Measurements from ENCODE around the gene SENP7. TPM values are rescaled to one million over a fixed set of nuclear protein-coding genes. Genes with fewer than 3 reads are reported as not detected.
A peak's percentile ranks its signal among the peaks of the same experiment; 100 is the strongest.
"Not testable (repeated sequence)": the region's sequence is repeated elsewhere in the genome, so short reads cannot be mapped to it uniquely, and the experiment has no call there.

SENP7 gene
- total and polyA plus RNA-seq, 12 donors, result 6.2 to 43.0 (median 12.4) TPM

DNA sequence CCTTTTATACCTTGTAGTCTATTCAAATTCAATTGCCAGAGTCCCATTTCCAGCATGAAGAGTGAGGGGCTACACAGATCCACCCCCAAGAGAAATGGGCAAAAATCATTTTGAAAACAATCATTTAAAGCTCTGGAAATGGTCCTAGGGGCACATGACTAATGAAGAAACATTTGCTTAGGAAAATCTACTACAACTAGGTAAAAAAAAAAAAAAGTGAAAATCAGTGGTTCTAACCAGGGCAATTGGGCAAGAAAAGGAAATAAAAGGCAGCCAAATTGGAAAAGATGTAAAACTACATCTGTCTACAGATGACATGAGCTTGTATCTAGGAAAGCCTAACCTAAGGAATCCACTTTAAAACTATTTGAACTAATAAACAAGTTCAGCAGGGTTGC, 202.0 kb downstream of the SENP7 start:
- peak overlapping the region in 1 of 4 donors; percentile 14 for H3K4me3 ChIP-seq

DNA sequence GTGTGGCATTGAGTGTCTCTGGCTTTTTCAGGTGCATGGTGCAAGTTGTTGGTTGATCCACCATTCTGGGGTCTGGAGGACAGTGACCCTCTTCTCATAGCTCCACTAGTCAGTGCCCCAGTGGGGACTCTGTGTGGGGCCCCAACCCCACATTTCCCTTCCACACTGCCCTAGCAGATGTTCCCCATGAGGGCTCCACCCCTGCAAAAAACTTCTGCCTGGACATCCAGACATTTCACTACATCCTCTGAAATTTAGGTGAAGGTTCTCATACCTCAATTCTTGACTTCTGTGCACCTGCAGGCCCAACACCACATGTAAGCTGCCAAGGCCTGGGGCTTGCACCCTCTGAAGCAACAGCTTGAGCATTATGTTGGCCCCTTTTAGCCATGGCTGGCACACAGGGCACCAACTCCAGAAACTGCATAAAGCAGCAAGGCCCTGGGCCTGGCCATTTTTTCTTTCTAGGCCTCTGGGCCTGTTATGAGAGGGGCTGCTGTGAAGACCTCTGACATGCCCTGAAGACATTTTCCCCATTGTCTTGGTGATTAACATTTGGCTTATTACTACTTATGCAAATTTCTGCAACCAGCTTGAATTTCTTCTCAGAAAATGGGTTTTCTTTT, 204.8 kb downstream of the SENP7 start:
- H3K27ac ChIP-seq; H3K4me3 ChIP-seq; DNase-seq; H3K36me3 ChIP-seq (replicated peaks in 1 of 2); intact Hi-C loops (cut with DNase I); H3K9me3 ChIP-seq (replicated peaks in 1 of 3); H3K27me3 ChIP-seq: not testable (repeated sequence)
- H3K4me1 ChIP-seq (replicated peaks in 1 of 2), result peaks cover 4 to 16% of the 10 kb centered on the region in 2 donors

More for the DNA sequence above, 202.0 kb downstream of the SENP7 start:
- DNase-seq, result no peak
- TF ChIP-seq, protein P1, sequence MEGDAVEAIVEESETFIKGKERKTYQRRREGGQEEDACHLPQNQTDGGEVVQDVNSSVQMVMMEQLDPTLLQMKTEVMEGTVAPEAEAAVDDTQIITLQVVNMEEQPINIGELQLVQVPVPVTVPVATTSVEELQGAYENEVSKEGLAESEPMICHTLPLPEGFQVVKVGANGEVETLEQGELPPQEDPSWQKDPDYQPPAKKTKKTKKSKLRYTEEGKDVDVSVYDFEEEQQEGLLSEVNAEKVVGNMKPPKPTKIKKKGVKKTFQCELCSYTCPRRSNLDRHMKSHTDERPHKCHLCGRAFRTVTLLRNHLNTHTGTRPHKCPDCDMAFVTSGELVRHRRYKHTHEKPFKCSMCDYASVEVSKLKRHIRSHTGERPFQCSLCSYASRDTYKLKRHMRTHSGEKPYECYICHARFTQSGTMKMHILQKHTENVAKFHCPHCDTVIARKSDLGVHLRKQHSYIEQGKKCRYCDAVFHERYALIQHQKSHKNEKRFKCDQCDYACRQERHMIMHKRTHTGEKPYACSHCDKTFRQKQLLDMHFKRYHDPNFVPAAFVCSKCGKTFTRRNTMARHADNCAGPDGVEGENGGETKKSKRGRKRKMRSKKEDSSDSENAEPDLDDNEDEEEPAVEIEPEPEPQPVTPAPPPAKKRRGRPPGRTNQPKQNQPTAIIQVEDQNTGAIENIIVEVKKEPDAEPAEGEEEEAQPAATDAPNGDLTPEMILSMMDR (IDR thresholded peaks at IDR 0.05), result no peak
- no peak for TF ChIP-seq POLR2A (IDR thresholded peaks at IDR 0.05)
- no peaks in the 10 kb centered on the region for H3K27me3 ChIP-seq
- H3K36me3 ChIP-seq (replicated peaks in 1 of 2), result no peaks in the 10 kb centered on the region
- H3K27ac ChIP-seq, result peak overlapping the region in 3 of 5 donors; percentile 10 to 37 (median 24)
- peaks cover 4 to 16% of the 10 kb centered on the region in 2 donors for H3K4me1 ChIP-seq (replicated peaks in 1 of 2)
- peaks cover 0 to 8% (median 0%) of the 10 kb centered on the region in 3 donors for H3K9me3 ChIP-seq (replicated peaks in 1 of 3)
- intact Hi-C loops (cut with DNase I), result no loop called here

DNA sequence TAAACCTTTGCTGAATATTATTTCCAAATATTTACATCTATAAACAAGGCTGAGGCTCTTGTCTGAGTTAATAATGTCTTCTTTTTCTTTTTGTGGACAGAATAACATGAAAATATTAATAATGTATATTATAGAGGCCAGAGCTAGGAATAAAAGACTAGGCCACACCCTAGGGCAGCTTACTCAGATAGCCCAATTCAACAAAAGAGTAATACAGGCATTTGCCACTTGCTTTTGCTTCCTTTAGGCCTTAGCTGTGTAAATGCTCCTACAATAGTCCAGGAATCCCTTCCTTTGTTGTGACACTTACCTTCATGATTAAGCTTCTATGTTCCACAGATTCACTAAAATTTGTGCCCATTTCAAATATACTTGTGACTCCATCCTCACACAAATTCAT, 209.2 kb downstream of the SENP7 start:
- Histone ChIP-seq H3K36me3 (replicated peaks in 1 of 2) (no peaks in the 10 kb centered on the region), H3K9me3 (replicated peaks in 1 of 3) (peaks cover 0 to 8% (median 0%) of the 10 kb centered on the region in 3 donors), H3K27me3 (no peaks in the 10 kb centered on the region), H3K4me3 (no peak overlapping the region), H3K4me1 (replicated peaks in 1 of 2) (no peaks in the 10 kb centered on the region), H3K27ac (no peak overlapping the region)
- intact Hi-C loops (cut with DNase I), result no loop called here
- no peak for TF ChIP-seq POLR2A (IDR thresholded peaks at IDR 0.05)
- TF ChIP-seq, protein P1 (IDR thresholded peaks at IDR 0.05), result no peak
- no peak for DNase-seq

DNA sequence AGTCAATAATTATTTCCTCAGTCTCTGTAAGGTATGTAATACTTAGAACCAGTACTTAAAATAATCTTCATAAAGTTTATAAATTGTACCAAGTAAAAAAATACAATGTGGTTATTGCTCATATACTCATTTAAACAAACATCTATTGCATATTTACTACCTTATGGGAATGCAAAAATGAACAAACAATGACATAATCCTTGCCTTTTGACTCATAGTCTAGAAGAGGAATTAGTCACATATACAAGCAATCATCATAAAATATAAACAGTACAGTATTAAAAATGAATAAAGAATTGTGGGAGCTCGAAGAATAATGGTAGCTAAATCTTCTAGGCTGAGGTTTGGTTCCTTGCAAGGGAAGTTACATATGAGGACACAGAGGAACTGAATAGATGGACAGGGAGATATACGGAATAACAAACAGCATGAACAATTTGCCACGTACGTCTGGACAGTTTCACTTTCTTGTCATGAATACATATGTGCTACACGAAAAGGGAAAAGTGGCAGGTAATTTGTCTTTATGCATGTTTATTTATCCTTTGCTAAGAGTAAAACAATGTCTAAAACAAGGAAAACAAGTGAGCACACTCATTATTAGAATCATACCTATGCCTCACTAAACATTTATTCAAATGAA, 209.8 kb downstream of the SENP7 start:
- Histone ChIP-seq H3K36me3 (replicated peaks in 1 of 2) (no peaks in the 10 kb centered on the region), H3K27ac (no peak overlapping the region), H3K9me3 (replicated peaks in 1 of 3) (peaks cover 0 to 4% (median 0%) of the 10 kb centered on the region in 3 donors), H3K27me3 (no peaks in the 10 kb centered on the region), H3K4me1 (replicated peaks in 1 of 2) (no peaks in the 10 kb centered on the region), H3K4me3 (no peak overlapping the region)
- intact Hi-C loops (cut with DNase I), result no loop called here
- TF ChIP-seq, protein P1 (IDR thresholded peaks at IDR 0.05), result no peak
- TF ChIP-seq POLR2A (IDR thresholded peaks at IDR 0.05), result no peak
- WGBS, 4 donors, result 60 to 65% (median 64%) methylated on average over 5 of the region's 5 CpGs
- no peak for DNase-seq

DNA sequence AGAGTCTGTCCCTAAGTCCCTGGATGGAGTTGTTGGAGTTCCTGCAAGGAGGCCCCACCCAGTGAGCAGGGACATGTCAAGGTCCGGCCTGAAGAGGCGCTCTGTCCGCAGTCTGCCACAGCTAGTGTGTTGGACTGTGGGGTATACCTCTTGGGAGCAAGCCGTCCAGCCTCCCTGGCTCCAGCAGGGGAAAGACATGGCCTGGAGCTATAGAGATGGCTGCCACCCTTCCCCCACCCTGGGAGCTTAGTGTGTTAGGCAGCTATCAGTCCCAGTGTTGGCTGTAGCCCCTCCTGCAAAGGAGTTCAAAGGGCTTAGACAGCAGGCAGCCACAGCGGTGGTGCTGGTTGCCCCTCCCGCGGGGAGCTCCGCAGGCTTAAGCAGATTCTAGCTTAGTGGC, 212.9 kb downstream of the SENP7 start:
- H3K27ac ChIP-seq, result no peak overlapping the region
- no peak for DNase-seq
- intact Hi-C loops (cut with DNase I), result no loop called here
- no peak overlapping the region for H3K4me3 ChIP-seq
- H3K36me3 ChIP-seq (replicated peaks in 1 of 2), result no peaks in the 10 kb centered on the region
- H3K27me3 ChIP-seq, result no peaks in the 10 kb centered on the region
- 91 to 100% (median 92%) methylated on average over 2 to 8 of the region's 8 CpGs for WGBS, 4 donors
- no peak for TF ChIP-seq POLR2A (IDR thresholded peaks at IDR 0.05)
- TF ChIP-seq, protein P1 (IDR thresholded peaks at IDR 0.05), result no peak
- H3K9me3 ChIP-seq (replicated peaks in 1 of 3), result no peaks in the 10 kb centered on the region
- no peaks in the 10 kb centered on the region for H3K4me1 ChIP-seq (replicated peaks in 1 of 2)
